ENCODE data around the gene TMC5.

DNA sequence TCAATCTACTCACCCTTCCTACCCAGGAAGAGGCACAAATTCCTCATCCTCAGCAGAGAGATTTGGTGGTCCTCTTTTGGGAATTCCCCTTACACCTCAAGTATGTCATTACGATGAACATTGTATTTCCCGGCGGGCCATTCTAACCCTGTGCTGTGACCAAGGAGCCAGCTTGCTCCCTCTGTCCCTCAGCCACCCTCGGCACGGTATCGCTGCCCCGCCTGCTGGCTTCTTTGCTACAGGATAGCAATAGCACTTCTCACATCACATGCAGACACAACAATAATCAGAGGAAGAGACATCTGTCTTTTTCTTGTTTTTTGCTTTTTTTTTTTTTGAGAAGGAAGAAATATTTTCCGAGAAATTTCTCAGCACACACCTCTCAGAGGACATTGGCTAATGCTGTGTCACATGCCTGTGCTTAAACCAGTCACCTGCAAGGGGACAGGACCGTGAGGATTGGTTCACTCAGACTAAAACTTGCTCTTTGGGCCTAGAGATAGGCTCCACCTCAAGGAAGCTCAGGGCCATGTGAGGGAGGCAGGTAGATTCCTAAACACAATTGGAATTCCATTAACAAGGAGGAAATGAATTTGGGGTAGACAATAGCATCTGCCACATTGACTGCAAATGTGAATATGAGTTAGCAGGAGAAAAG is 41.2 kb downstream of the TMC5 start:
- TF ChIP-seq, protein P1, sequence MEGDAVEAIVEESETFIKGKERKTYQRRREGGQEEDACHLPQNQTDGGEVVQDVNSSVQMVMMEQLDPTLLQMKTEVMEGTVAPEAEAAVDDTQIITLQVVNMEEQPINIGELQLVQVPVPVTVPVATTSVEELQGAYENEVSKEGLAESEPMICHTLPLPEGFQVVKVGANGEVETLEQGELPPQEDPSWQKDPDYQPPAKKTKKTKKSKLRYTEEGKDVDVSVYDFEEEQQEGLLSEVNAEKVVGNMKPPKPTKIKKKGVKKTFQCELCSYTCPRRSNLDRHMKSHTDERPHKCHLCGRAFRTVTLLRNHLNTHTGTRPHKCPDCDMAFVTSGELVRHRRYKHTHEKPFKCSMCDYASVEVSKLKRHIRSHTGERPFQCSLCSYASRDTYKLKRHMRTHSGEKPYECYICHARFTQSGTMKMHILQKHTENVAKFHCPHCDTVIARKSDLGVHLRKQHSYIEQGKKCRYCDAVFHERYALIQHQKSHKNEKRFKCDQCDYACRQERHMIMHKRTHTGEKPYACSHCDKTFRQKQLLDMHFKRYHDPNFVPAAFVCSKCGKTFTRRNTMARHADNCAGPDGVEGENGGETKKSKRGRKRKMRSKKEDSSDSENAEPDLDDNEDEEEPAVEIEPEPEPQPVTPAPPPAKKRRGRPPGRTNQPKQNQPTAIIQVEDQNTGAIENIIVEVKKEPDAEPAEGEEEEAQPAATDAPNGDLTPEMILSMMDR (IDR thresholded peaks at IDR 0.05; ENCODE audit: extremely low read depth in 1 of 2, insufficient read depth in 1 of 2, low read depth in 1 of 2, low read length in 2 of 2): no peak
- TF ChIP-seq POLR2A (IDR thresholded peaks at IDR 0.05; ENCODE audit: low read depth, low read length): no peak
